NT2/D1 (cell line): ENCODE results near the gene TMC5.

Experiments
- DNase-seq: peaks from one replicate; pipeline ENCODE4 v3.0.0-alpha.2; 2011; ENCODE audit warnings: low read depth, low spot score
- H3K27me3 ChIP-seq: 2 replicates; pipeline ENCODE4 v1.6.0; 2011; ENCODE audit warnings: mild to moderate bottlenecking; ENCODE audit not compliant: insufficient read length, insufficient read depth
- H3K36me3 ChIP-seq: 2 replicates; pipeline ENCODE4 v1.6.1; 2011; ENCODE audit warnings: mild to moderate bottlenecking, low read length, mixed read lengths; ENCODE audit not compliant: insufficient read depth, insufficient read length
- H3K4me1 ChIP-seq: 2 replicates; pipeline ENCODE4 v1.5.1; 2011; ENCODE audit not compliant: insufficient read depth, insufficient read length
- H3K4me3 ChIP-seq: 2 replicates; pipeline ENCODE4 v1.5.1; 2011; ENCODE audit warnings: low read depth; ENCODE audit not compliant: insufficient read length
- H3K9ac ChIP-seq: 2 replicates; pipeline ENCODE4 v1.6.0; 2011; ENCODE audit warnings: low read depth; ENCODE audit not compliant: insufficient read length
- H3K9me3 ChIP-seq: 2 replicates; pipeline ENCODE4 v1.5.1; 2011; ENCODE audit warnings: mild to moderate bottlenecking, low read length; ENCODE audit not compliant: insufficient read depth
- SUZ12 ChIP-seq: IDR thresholded peaks from 2 replicates; pipeline ENCODE4 v1.6.1; 2011; ENCODE audit not compliant: insufficient read length, insufficient read depth; ENCODE audit errors: extremely low read depth
- YY1 ChIP-seq: IDR thresholded peaks from 2 replicates; pipeline ENCODE4 v1.6.1; 2011; ENCODE audit not compliant: insufficient read length, insufficient read depth
- ZNF274 ChIP-seq: IDR thresholded peaks from 2 replicates; pipeline ENCODE4 v1.6.1; 2011; ENCODE audit warnings: mild to moderate bottlenecking, low read depth, low read length

TMC5 gene

DNA sequence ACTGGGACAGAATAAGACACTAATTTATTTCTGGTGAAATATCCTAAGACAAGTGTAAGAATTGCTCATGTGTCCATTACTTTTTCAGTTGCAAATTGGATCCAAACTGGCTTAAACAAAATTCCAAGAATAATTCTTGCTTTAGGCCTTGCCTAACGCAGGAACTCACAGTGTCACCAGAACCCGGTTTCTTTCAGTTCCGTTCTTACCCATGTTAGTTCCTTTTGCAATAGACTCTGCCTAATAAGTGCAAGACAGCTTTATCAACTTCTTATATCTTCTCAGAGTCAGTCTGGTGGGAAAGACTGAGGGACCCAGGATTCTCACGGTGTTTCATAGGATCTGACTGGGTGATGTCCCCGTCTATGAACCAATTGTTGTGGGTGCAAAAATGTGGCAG, 79.5 kb downstream of the TMC5 start:
- DNase-seq: no peak
- H3K36me3 ChIP-seq: peaks cover 33% of the 10 kb centered on the region
- TF ChIP-seq SUZ12: no peak
- TF ChIP-seq YY1: no peak
- TF ChIP-seq ZNF274: no peak

DNA sequence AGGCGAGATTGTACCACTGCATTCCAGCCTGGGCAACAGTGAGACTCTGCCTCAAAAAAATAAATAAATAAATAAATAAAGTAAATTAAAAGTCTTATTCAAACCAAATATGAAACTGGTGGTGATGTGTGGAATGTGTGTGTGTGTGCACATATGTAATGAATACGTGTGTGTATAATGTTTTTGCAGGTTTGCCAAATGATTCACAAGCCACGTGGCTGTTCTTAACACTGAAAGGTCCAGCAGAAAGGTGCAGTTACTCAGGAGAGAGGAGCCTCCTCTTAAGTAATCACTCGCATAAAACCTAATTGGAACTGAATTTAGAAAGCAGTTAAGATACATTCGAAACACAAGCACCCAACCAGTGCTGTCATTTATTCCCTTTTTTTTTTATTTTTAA, 81.3 kb downstream of the TMC5 start:
- Histone ChIP-seq H3K27me3 (no peaks in the 10 kb centered on the region), H3K36me3 (peaks cover 50% of the 10 kb centered on the region), H3K4me3 (no peak overlapping the region), H3K9me3 (no peaks in the 10 kb centered on the region), H3K4me1 (no peaks in the 10 kb centered on the region), H3K9ac (no peak overlapping the region)
- no peak for DNase-seq
- no peak for TF ChIP-seq YY1
- TF ChIP-seq SUZ12: no peak
- no peak for TF ChIP-seq ZNF274

More for the DNA sequence above, 79.5 kb downstream of the TMC5 start:
- Histone ChIP-seq H3K27me3 (no peaks in the 10 kb centered on the region), H3K9me3 (no peaks in the 10 kb centered on the region), H3K4me3 (no peak overlapping the region), H3K4me1 (no peaks in the 10 kb centered on the region), H3K9ac (no peak overlapping the region)

DNA sequence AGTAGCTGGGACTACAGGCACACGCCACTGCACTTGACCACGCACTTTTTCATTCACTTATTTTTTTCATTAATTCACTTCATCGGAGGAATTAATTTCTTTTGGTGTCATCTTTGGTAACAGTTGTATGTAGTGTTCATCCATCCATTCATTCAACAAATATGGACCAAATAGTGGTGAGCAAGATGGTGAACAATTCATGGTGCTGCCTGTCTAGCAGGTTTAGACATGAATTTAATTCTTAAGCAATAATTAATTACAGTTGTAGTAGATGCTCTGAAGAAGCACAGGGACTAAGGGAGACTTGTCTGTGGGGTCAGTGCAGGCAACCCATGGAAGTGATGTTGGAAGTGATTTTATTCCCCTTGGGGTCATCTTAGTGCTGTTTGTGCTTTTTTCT, 81.8 kb downstream of the TMC5 start:
- no peak for DNase-seq
- H3K9me3 ChIP-seq: no peaks in the 10 kb centered on the region
- no peak overlapping the region for H3K4me3 ChIP-seq
- peaks cover 55% of the 10 kb centered on the region for H3K36me3 ChIP-seq
- no peak overlapping the region for H3K9ac ChIP-seq
- no peaks in the 10 kb centered on the region for H3K27me3 ChIP-seq
- no peak for TF ChIP-seq YY1
- TF ChIP-seq SUZ12: no peak
- TF ChIP-seq ZNF274: no peak
- no peaks in the 10 kb centered on the region for H3K4me1 ChIP-seq

DNA sequence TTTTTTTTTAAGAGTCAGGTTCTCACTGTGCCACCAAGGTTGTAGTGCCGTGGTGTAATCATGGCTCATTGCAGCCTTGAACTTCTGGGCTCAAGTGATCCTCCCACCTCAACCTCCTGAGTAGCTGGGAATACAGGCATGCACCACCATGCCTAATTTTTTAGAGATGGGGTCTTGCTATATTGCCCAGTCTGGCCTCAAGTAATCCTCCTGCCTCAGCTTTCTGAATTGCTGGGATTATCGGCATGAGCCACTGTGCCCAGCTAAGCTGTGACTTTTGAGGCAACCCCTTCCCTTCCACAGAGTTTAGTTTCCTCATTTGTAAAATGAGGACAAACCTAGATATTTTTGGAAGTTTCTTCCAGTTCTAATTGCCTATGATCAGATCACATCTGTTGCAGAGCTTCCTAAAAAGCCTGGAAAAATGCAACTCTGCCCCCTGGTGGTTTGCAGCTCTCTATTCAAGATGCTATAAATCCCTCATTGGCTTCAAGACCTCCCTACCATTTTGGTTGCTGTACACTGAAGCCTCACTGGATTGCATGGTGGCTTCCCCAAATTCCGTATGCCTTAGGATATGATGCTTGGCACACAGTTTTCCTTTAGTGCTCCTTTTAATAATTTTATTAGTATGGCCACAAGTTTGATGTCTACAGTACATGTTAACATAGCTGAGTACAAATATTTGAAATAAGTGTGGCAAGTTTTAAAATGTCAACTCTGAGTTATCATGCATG, 84.9 kb downstream of the TMC5 start:
- TF ChIP-seq YY1: peak; percentile 8
- no peak for TF ChIP-seq ZNF274
- Histone ChIP-seq H3K4me1 (no peaks in the 10 kb centered on the region), H3K27me3 (no peaks in the 10 kb centered on the region), H3K36me3 (peaks cover 81% of the 10 kb centered on the region), H3K9me3 (no peaks in the 10 kb centered on the region), H3K4me3 (no peak overlapping the region), H3K9ac (no peak overlapping the region)
- DNase-seq: peak; percentile 85

DNA sequence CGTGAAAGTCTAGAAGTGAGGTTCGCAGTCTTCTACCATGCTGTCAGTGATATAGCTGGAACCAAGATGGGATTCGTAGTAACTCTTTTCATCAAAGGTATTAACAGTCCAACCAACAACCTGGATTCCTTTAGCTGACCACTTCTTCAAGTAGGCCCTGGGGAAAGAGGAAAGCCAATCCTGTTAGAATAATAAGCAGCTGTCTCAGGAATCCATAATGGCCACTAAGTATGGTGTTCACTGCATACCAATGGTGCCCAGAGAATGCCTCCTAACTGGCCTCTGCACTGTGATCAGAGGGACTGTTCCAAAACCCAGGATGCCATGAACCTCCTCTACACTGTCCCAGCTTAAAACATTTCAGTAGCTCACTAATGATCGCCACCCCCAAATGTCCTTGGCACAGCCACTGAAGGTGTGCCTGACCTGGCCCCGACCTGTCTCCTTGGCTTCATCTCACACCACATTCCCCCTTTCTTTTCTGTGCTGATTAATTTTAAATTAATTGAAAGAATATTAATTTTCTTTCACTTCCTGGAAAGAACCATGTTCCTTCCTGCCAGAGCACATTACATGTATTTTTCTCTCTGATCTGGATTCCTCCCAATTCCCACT, 85.9 kb downstream of the TMC5 start:
- Histone ChIP-seq H3K9ac (no peak overlapping the region), H3K27me3 (no peaks in the 10 kb centered on the region), H3K4me1 (no peaks in the 10 kb centered on the region), H3K36me3 (peaks cover 83% of the 10 kb centered on the region), H3K4me3 (no peak overlapping the region), H3K9me3 (no peaks in the 10 kb centered on the region)
- DNase-seq: no peak
- TF ChIP-seq SUZ12: no peak
- no peak for TF ChIP-seq YY1
- TF ChIP-seq ZNF274: no peak

DNA sequence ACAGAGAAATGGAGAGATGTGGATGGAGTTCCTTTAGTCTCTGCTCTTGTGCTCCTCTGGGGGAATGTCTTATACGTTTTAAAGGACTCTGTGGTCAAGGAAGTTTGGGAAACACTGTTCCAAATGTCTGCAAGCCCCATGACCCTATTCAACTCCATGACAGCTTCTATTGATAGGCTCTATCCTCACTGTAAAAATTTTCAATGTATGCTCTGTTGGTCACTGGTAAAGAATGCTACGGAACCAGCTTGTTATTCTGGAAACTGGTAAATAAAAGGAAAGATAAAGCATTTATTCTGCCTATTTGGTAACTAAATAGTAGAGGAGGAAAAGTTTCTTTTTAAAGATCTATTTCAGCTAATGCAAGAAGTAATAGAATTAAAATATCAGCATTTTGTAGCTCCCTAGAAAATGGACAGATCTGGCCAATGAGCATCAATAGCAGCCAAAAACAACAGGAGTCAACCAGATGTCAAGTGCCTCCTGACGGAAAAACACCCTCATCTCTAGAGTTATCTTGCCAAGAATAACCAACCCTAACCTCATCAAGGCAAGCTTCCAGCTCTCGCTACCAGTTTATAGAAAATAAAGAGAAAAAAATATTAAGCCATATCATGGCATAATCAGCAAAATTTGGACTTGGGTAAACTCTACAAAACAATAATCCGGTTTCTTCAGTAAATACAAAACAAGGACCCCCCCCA, 88.1 kb downstream of the TMC5 start:
- Histone ChIP-seq H3K9me3 (no peaks in the 10 kb centered on the region), H3K36me3 (peaks cover 81% of the 10 kb centered on the region), H3K9ac (no peak overlapping the region), H3K4me3 (no peak overlapping the region), H3K27me3 (no peaks in the 10 kb centered on the region), H3K4me1 (no peaks in the 10 kb centered on the region)
- TF ChIP-seq SUZ12 (no peak), ZNF274 (no peak), YY1 (no peak)
- DNase-seq: no peak

DNA sequence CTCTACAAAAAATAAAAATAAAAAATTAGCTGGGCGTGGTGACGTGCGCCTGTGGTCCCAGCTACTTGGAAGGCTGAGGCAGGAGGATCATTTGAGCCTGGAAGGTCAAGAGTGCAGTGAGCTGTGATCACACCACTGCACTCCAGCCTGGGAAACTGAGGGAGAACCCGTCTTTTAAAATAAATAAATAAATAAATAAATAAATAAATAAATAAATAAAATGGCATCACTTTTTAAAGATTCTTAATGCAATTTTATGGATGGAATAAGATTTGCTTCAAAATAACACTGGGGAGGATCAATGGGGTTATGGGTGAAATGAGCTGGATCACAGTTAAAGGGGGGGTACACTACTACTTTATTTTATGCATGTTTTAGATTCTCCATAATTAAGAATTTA, 89.3 kb downstream of the TMC5 start:
- no peaks in the 10 kb centered on the region for H3K9me3 ChIP-seq
- peaks cover 69% of the 10 kb centered on the region for H3K36me3 ChIP-seq
- H3K9ac ChIP-seq: no peak overlapping the region

More for the DNA sequence above, 89.3 kb downstream of the TMC5 start:
- TF ChIP-seq ZNF274: no peak
- no peak for TF ChIP-seq YY1
- TF ChIP-seq SUZ12: no peak
- no peak overlapping the region for H3K4me3 ChIP-seq
- DNase-seq: no peak
- no peaks in the 10 kb centered on the region for H3K4me1 ChIP-seq
- no peaks in the 10 kb centered on the region for H3K27me3 ChIP-seq
